Neural cell (in vitro differentiated cells): ENCODE results near the gene VASN.

ENCODE experiments used
- CTCF ChIP-seq: fragments of 450-650 bp; IDR thresholded peaks from 2 replicates; pipeline ENCODE4 v1.5.1; 2014; ENCODE audit warnings: antibody characterized with exemption, mild to moderate bottlenecking, moderate library complexity; ENCODE audit not compliant: poor library complexity, severe bottlenecking
- EZH2 ChIP-seq: fragments of 200-600, 300-800 bp; shearing (Covaris generic), sonication (generic); IDR thresholded peaks from 2 replicates; pipeline ENCODE4 v1.6.1; 2014; ENCODE audit warnings: antibody characterized with exemption, low read length, borderline replicate concordance, mild to moderate bottlenecking; ENCODE audit not compliant: insufficient read depth, poor library complexity, severe bottlenecking
- MXI1 ChIP-seq: fragments of 450-650 bp; conservative IDR thresholded peaks from 2 replicates; pipeline ENCODE4 v1.6.1; 2014; ENCODE audit warnings: antibody characterized with exemption, mild to moderate bottlenecking; ENCODE audit not compliant: poor library complexity, severe bottlenecking
- POLR2AphosphoS5 ChIP-seq: IDR thresholded peaks from 2 replicates; pipeline ENCODE4 v1.6.1; 2012
- RAD21 ChIP-seq: fragments of 450-650 bp; conservative IDR thresholded peaks from 2 replicates; pipeline ENCODE4 v1.6.1; 2014; ENCODE audit warnings: antibody characterized with exemption, mild to moderate bottlenecking, moderate library complexity
- REST ChIP-seq: IDR thresholded peaks from 2 replicates; pipeline ENCODE4 v1.6.1; 2012; ENCODE audit warnings: borderline replicate concordance
- SMC3 ChIP-seq: fragments of 450-650 bp; conservative IDR thresholded peaks from 2 replicates; pipeline ENCODE4 v1.6.1; 2014; ENCODE audit warnings: antibody characterized with exemption, mild to moderate bottlenecking, moderate library complexity; ENCODE audit not compliant: poor library complexity
- TAF1 ChIP-seq: IDR thresholded peaks from 2 replicates; pipeline ENCODE4 v1.6.1; 2012; ENCODE audit warnings: low read depth

GRCh38 chr16:4381935-4382794 is 10.5 kb downstream of the VASN start:
- no peak for TF ChIP-seq POLR2AphosphoS5
- TF ChIP-seq CTCF: no peak
- no peak for TF ChIP-seq RAD21
- no peak for TF ChIP-seq REST
- TF ChIP-seq SMC3: no peak
- no peak for TF ChIP-seq TAF1
- TF ChIP-seq EZH2: no peak
- no peak for TF ChIP-seq MXI1
